ENCODE measurements around the gene UBE2D2.
"Not testable (repeated sequence)": the region's sequence is repeated elsewhere in the genome, so short reads cannot be mapped to it uniquely, and the experiment has no call there.

UBE2D2 gene

GRCh38 chr5:139560752-139561654 is at the start of gene UBE2D2:
TSS of gene UBE2D2 (plus strand) at chr5:139561339. CDS start at chr5:139561792, 453 bp downstream.
- peak; percentile 94 for DNase-seq (ENCODE audit: low spot score)

- DNase-seq (ENCODE audit: low spot score): no peak
Observed at GRCh38 chr5:139512786-139513390, 48.3 kb upstream of the UBE2D2 start.

GRCh38 chr5:139513434-139513833 is 47.7 kb upstream of the UBE2D2 start:
- DNase-seq (ENCODE audit: low spot score): peak; percentile 70

- no peak for DNase-seq (ENCODE audit: low spot score)
Observed at GRCh38 chr5:139513852-139514485, 47.2 kb upstream of the UBE2D2 start.

GRCh38 chr5:139514486-139514856 is 46.7 kb upstream of the UBE2D2 start:
- no peak for DNase-seq (ENCODE audit: low spot score)

GRCh38 chr5:139517683-139518564 is 43.2 kb upstream of the UBE2D2 start:
- DNase-seq (ENCODE audit: low spot score): peak; percentile 88

GRCh38 chr5:139523635-139524445 is 37.3 kb upstream of the UBE2D2 start:
- DNase-seq (ENCODE audit: low spot score): no peak

GRCh38 chr5:139524446-139524845 is 36.7 kb upstream of the UBE2D2 start:
- no peak for DNase-seq (ENCODE audit: low spot score)

- no peak for DNase-seq (ENCODE audit: low spot score)
Observed at GRCh38 chr5:139524940-139525585, 36.1 kb upstream of the UBE2D2 start.

GRCh38 chr5:139525586-139526308 is 35.4 kb upstream of the UBE2D2 start:
- not testable (repeated sequence) for DNase-seq (ENCODE audit: low spot score)

- DNase-seq (ENCODE audit: low spot score): not testable (repeated sequence)
Observed at GRCh38 chr5:139526309-139527089, 34.6 kb upstream of the UBE2D2 start.

GRCh38 chr5:139527090-139527470 is 34.1 kb upstream of the UBE2D2 start:
- DNase-seq (ENCODE audit: low spot score): not testable (repeated sequence)

- DNase-seq (ENCODE audit: low spot score): not testable (repeated sequence)
Observed at GRCh38 chr5:139527896-139528467, 33.2 kb upstream of the UBE2D2 start.

GRCh38 chr5:139528695-139529094 is 32.4 kb upstream of the UBE2D2 start:
- DNase-seq (ENCODE audit: low spot score): not testable (repeated sequence)

GRCh38 chr5:139530079-139530478 is 31.1 kb upstream of the UBE2D2 start:
- DNase-seq (ENCODE audit: low spot score): not testable (repeated sequence)

GRCh38 chr5:139531772-139532169 is 29.4 kb upstream of the UBE2D2 start:
- DNase-seq (ENCODE audit: low spot score): no peak

- DNase-seq (ENCODE audit: low spot score): peak; percentile 76
Observed at GRCh38 chr5:139543423-139543991, 17.6 kb upstream of the UBE2D2 start.

- DNase-seq (ENCODE audit: low spot score): not testable (repeated sequence)
Observed at GRCh38 chr5:139546593-139546992, 14.5 kb upstream of the UBE2D2 start.
